Measurements from ENCODE around the gene HTT-AS.

DNA sequence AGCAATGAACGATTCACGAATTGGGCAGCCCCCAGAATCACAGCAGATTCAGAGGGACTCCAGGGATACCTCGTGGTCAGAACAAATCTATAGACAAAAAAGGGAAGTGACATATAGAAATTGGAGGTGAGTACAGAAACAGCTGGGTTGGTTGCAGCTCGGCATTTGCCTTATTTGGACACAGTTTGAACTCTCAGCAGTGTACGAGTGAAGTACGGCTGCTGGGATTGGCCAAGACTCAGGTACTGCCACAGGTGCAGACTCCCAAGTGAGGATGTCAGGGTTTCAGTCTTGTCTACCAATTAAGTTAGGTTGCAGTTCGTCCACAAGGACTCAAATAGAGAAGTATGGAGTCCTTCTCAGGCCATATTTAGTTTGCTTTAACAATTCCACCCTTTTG, 28.2 kb downstream of the HTT-AS start:
- TF ChIP-seq, protein P1, sequence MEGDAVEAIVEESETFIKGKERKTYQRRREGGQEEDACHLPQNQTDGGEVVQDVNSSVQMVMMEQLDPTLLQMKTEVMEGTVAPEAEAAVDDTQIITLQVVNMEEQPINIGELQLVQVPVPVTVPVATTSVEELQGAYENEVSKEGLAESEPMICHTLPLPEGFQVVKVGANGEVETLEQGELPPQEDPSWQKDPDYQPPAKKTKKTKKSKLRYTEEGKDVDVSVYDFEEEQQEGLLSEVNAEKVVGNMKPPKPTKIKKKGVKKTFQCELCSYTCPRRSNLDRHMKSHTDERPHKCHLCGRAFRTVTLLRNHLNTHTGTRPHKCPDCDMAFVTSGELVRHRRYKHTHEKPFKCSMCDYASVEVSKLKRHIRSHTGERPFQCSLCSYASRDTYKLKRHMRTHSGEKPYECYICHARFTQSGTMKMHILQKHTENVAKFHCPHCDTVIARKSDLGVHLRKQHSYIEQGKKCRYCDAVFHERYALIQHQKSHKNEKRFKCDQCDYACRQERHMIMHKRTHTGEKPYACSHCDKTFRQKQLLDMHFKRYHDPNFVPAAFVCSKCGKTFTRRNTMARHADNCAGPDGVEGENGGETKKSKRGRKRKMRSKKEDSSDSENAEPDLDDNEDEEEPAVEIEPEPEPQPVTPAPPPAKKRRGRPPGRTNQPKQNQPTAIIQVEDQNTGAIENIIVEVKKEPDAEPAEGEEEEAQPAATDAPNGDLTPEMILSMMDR (IDR thresholded peaks at IDR 0.05; ENCODE audit: low read depth, low read length), result no peak
- no peak for TF ChIP-seq POLR2A (IDR thresholded peaks at IDR 0.05; ENCODE audit: extremely low read depth, insufficient read length)

All from NB4 (cell line).